Adrenal gland (tissue), 5 donors: ENCODE results near the gene MICAL3.

Experiments
- POLR2A ChIP-seq, 2 donors: fragments of 450-650 bp; IDR thresholded peaks; one replicate each; pipeline ENCODE4 v1.6.1; 2017; ENCODE audit warnings: antibody characterized with exemption in 2 of 2, mild to moderate bottlenecking in 2 of 2, moderate library complexity in 1 of 2
- TF ChIP-seq, protein P1 (sequence below), 6 experiments: fragments of 450-650 bp in 4 of 6; fragments of 200-600 bp in 2 of 6; sonication (generic) in 1 of 6; IDR thresholded peaks; 1 replicate in 5 of 6; 2 replicates in 1 of 6; pipeline versions ENCODE4 v1.5.1 to v1.8.0; 2016 to 2021; ENCODE audit warnings: antibody characterized with exemption in 6 of 6, mild to moderate bottlenecking in 2 of 6, moderate library complexity in 1 of 6
- donor health status: DM: no; HTN: no; CAD: no.

DNA sequence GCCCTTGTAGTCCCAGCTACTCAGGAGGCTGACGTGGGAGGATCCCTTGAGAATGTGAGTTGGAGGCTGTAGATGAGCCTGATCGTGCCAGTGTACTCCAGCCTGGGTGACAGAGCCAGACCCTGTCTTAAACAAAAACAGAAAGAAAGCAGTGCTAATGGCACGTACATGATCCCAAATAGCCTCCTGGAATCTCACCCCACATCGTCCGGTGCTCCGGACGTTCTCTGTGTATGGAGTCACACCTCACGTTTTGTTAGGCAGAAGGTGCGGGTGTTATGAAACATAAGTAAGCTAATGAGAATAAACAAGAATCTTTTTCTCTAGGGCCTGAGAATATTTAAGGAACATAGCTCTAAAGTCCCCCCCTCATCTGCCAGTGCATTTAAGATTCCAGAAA is 23.7 kb upstream of the MICAL3 start:
- TF ChIP-seq, protein P1, sequence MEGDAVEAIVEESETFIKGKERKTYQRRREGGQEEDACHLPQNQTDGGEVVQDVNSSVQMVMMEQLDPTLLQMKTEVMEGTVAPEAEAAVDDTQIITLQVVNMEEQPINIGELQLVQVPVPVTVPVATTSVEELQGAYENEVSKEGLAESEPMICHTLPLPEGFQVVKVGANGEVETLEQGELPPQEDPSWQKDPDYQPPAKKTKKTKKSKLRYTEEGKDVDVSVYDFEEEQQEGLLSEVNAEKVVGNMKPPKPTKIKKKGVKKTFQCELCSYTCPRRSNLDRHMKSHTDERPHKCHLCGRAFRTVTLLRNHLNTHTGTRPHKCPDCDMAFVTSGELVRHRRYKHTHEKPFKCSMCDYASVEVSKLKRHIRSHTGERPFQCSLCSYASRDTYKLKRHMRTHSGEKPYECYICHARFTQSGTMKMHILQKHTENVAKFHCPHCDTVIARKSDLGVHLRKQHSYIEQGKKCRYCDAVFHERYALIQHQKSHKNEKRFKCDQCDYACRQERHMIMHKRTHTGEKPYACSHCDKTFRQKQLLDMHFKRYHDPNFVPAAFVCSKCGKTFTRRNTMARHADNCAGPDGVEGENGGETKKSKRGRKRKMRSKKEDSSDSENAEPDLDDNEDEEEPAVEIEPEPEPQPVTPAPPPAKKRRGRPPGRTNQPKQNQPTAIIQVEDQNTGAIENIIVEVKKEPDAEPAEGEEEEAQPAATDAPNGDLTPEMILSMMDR (IDR thresholded peaks at IDR 0.05): no peak
- no peak for TF ChIP-seq POLR2A (IDR thresholded peaks at IDR 0.05)
